ENCODE measurements around the gene TCP11. TPM values are rescaled to one million over a fixed set of nuclear protein-coding genes. Genes with fewer than 3 reads are reported as not detected.

TCP11 gene
- total RNA-seq, 1 donor from 2014 or later, result not detected

DNA sequence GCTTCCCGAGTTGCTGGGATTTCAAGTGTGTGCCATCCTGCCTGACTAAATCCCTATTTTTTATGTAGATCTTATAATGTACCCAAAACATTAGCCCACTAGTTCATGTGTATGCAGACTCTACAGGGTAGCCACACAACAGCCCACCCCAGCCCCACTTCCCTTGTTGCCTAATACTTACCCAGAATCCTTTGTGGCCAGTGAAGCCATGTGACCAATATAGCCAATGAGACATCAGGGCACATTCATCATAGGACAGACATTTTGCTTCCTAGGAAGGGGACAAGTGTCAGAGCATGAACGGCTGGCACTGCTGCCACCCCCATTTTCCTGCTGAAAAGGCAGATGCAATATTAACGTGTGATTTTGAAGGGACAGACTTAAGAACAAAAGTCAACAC is 36.0 kb upstream of the TCP11 start:
- ATAC-seq (ENCODE audit: low read depth), result no peak
- intact Hi-C loops (cut with micrococcal nuclease), result no loop called here
- H3K4me1 Mint-ChIP-seq, result no peaks in the 10 kb centered on the region
- CTCF ChIA-PET, result interaction anchor here (1.5 kb wide), 1 partner anchor 28 kb away, joined by 4 read pairs; no protein-coding TSS in a partner anchor
- H3K9me3 Mint-ChIP-seq, result no peaks in the 10 kb centered on the region
- no peak overlapping the region for H3K4me3 Mint-ChIP-seq
- TF ChIP-seq, protein P1, sequence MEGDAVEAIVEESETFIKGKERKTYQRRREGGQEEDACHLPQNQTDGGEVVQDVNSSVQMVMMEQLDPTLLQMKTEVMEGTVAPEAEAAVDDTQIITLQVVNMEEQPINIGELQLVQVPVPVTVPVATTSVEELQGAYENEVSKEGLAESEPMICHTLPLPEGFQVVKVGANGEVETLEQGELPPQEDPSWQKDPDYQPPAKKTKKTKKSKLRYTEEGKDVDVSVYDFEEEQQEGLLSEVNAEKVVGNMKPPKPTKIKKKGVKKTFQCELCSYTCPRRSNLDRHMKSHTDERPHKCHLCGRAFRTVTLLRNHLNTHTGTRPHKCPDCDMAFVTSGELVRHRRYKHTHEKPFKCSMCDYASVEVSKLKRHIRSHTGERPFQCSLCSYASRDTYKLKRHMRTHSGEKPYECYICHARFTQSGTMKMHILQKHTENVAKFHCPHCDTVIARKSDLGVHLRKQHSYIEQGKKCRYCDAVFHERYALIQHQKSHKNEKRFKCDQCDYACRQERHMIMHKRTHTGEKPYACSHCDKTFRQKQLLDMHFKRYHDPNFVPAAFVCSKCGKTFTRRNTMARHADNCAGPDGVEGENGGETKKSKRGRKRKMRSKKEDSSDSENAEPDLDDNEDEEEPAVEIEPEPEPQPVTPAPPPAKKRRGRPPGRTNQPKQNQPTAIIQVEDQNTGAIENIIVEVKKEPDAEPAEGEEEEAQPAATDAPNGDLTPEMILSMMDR (IDR thresholded peaks at IDR 0.05), result no peak
- H3K36me3 Mint-ChIP-seq (ENCODE audit: low read depth), result no peaks in the 10 kb centered on the region
- H3K27ac Mint-ChIP-seq, result no peak overlapping the region
- POLR2A ChIA-PET, result no interaction called here
- DNase-seq, result no peak
- peaks cover 2% of the 10 kb centered on the region for H3K27me3 Mint-ChIP-seq

DNA sequence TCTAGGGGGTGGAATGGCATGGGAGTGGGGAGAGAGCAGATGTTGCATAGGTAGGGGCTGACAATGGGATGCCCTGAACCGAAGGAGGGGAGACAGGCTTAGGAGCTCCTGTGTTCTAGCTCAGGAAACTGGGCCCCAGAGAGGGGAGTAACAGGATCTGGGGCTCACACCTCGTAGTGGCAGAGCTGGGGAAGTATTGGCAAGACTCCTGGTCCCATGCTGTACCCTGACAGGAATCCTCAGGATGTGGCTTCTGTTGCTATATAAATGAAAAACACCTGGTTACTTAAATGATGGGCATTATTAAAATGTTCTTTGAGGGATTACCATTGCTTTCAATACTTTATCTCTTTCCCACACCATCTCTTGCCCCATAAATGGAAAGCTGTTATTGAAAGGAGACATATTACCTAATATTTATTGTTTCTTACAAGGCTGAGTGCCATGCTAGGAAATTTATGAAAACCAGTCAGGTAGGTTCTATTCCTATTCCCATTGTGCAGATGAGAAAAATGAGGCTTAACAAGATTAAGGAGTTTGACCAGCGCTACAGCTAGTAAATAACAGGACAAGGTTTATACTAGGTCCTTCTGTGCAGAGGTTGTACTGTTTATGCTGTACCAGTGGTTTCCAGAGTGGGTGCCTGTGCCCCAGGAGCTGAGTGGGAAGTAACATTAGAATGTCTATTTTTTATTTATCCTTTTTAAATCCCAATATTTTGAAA is 35.3 kb upstream of the TCP11 start:
- H3K27ac Mint-ChIP-seq, result no peak overlapping the region
- peaks cover 2% of the 10 kb centered on the region for H3K27me3 Mint-ChIP-seq
- no peaks in the 10 kb centered on the region for H3K36me3 Mint-ChIP-seq (ENCODE audit: low read depth)
- TF ChIP-seq, protein P1 (IDR thresholded peaks at IDR 0.05), result no peak
- no peaks in the 10 kb centered on the region for H3K9me3 Mint-ChIP-seq
- CTCF ChIA-PET, result interaction anchor here (1.5 kb wide), 1 partner anchor 28 kb away, joined by 4 read pairs; no protein-coding TSS in a partner anchor
- no peak overlapping the region for H3K4me3 Mint-ChIP-seq
- no peaks in the 10 kb centered on the region for H3K4me1 Mint-ChIP-seq
- POLR2A ChIA-PET, result no interaction called here
- no peak for DNase-seq
- intact Hi-C loops (cut with micrococcal nuclease), result no loop called here
- no peak for ATAC-seq (ENCODE audit: low read depth)

DNA sequence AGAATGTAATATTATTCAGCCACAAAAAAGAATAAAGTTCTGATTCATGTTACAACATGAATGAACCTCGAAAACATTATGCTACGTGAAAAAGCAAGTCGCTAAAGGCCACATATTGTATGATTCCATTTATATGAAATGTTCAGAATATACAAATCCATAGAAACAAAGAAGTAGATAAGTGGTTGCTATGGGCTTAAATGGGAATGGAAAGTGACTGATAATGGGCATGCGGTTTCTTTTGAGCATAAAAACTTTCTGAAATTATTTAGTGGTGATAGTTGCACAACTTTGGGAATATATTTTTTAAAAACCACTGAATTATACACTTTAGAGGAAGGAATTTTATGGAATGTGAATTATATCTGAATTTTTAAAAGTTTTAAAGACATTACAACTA is 33.4 kb upstream of the TCP11 start:
- CTCF ChIA-PET, result no interaction called here
- H3K36me3 Mint-ChIP-seq (ENCODE audit: low read depth), result no peaks in the 10 kb centered on the region
- no peak for DNase-seq
- H3K4me3 Mint-ChIP-seq, result no peak overlapping the region
- no peaks in the 10 kb centered on the region for H3K9me3 Mint-ChIP-seq
- no peaks in the 10 kb centered on the region for H3K4me1 Mint-ChIP-seq
- no peak overlapping the region for H3K27ac Mint-ChIP-seq
- POLR2A ChIA-PET, result no interaction called here
- ATAC-seq (ENCODE audit: low read depth), result no peak
- TF ChIP-seq, protein P1 (IDR thresholded peaks at IDR 0.05), result no peak
- peaks cover 5% of the 10 kb centered on the region for H3K27me3 Mint-ChIP-seq
- intact Hi-C loops (cut with micrococcal nuclease), result no loop called here

DNA sequence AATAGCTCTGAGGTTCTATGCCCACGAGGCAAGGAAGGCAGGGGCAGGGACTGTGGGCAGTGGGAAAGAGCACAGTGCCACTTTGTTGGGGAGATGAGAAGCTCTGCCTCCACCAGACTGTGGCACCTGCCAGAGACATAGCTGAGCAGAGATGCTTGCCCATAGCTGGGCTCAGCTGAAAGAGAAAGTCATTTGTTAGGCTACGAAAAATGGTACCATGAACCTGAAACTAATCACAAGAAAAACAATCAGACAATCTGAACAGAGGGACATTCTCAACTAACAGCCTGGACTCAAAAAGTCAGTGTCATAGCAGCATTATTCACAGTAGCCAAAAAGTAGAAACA is 32.9 kb upstream of the TCP11 start:
- Mint-ChIP-seq H3K36me3 (ENCODE audit: low read depth) (no peaks in the 10 kb centered on the region), H3K4me1 (no peaks in the 10 kb centered on the region), H3K27ac (no peak overlapping the region), H3K9me3 (no peaks in the 10 kb centered on the region), H3K27me3 (peaks cover 5% of the 10 kb centered on the region), H3K4me3 (no peak overlapping the region)
- intact Hi-C loops (cut with micrococcal nuclease), result no loop called here
- CTCF ChIA-PET, result no interaction called here
- POLR2A ChIA-PET, result no interaction called here
- no peak for DNase-seq
- ATAC-seq (ENCODE audit: low read depth), result no peak
- TF ChIP-seq, protein P1 (IDR thresholded peaks at IDR 0.05), result no peak

DNA sequence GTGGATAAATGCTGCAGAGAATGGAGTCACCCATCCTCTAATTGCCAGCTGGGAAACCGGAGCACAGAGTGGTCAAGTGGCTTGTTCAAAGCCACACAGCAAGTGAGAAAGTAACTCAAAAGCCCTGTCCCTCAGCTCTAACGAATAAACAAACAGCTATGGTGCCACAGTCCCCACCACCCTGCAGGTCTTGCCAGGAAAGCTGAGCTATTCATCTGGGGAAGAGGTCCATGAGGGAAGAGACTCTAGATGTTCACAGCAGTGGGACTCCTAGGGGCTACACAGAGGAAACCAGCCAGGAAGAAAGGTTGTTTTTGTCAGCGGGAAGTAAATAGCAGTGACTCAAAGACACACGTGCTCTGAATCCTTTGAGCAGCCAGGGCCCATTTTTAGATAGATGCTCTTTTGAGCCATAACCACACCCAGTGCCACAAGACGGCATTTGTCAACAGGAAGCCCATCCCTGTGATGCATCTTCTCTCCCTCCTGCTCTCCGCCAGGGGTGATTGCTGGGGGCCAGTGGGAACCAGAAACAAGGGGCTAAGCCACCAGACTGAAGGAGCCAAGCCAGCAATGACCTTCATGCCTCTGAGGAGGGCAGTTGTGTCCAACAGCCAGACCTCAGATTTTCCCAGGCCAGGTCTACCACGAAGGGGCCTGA is 32.4 kb upstream of the TCP11 start:
- Mint-ChIP-seq H3K4me3 (no peak overlapping the region), H3K27ac (no peak overlapping the region), H3K9me3 (no peaks in the 10 kb centered on the region), H3K36me3 (ENCODE audit: low read depth) (no peaks in the 10 kb centered on the region), H3K4me1 (no peaks in the 10 kb centered on the region), H3K27me3 (peaks cover 5% of the 10 kb centered on the region)
- POLR2A ChIA-PET, result no interaction called here
- no peak for ATAC-seq (ENCODE audit: low read depth)
- intact Hi-C loops (cut with micrococcal nuclease), result no loop called here
- CTCF ChIA-PET, result no interaction called here
- no peak for DNase-seq
- TF ChIP-seq, protein P1 (IDR thresholded peaks at IDR 0.05), result no peak

Data from activated B cell treated with CpG ODN at 0.5 μM for 24 hours (primary cell).